GM12878 (cell line): ENCODE results near the gene SPRED2. TPM values are rescaled to one million over a fixed set of nuclear protein-coding genes. Genes with fewer than 3 reads are reported as not detected.

Experiments
- BCL3 ChIP-seq: IDR thresholded peaks from 2 replicates; pipeline ENCODE4 v1.6.1; 2011; ENCODE audit warnings: borderline replicate concordance, low read depth, mild to moderate bottlenecking, moderate library complexity, low read length; ENCODE audit not compliant: insufficient read depth, poor library complexity, severe bottlenecking
- BRCA1 ChIP-seq: IDR thresholded peaks from 2 replicates; pipeline ENCODE4 v1.6.1; 2011; ENCODE audit warnings: low read depth, low read length, improper control_type of control experiment
- CEBPB ChIP-seq, 2 experiments: fragments of 150-350 bp in 1 of 2; IDR thresholded peaks; 2 replicates each; pipeline ENCODE4 v1.6.1; 2012 to 2014; ENCODE audit warnings: low read depth in 2 of 2, low read length in 2 of 2, borderline replicate concordance in 1 of 2, inconsistent platforms in 1 of 2
- DPF2 ChIP-seq: fragments of 450-650 bp; IDR thresholded peaks from 2 replicates; pipeline ENCODE4 v1.6.1; 2017; ENCODE audit warnings: mild to moderate bottlenecking
- EZH2 ChIP-seq: IDR thresholded peaks from 2 replicates; pipeline ENCODE4 v1.6.1; 2012; ENCODE audit warnings: low read depth, mild to moderate bottlenecking, control low read depth, inconsistent platforms, low read length, borderline replicate concordance; ENCODE audit not compliant: control insufficient read depth
- GABPA ChIP-seq: IDR thresholded peaks from 2 replicates; pipeline ENCODE4 v1.6.1; 2014; ENCODE audit warnings: antibody characterized with exemption, low read depth, mild to moderate bottlenecking, inconsistent platforms
- HCFC1 ChIP-seq: fragments of 150-350 bp; IDR thresholded peaks from 2 replicates; pipeline ENCODE4 v1.6.1; 2014; ENCODE audit warnings: low read length
- HDGF ChIP-seq: fragments of 450-650 bp; IDR thresholded peaks from 2 replicates; pipeline ENCODE4 v1.6.1; 2016; ENCODE audit warnings: antibody characterized with exemption
- IRF3 ChIP-seq: fragments of 450-650 bp; IDR thresholded peaks from 2 replicates; pipeline ENCODE4 v1.6.1; 2014; ENCODE audit warnings: mild to moderate bottlenecking
- IRF4 ChIP-seq: IDR thresholded peaks from 2 replicates; pipeline ENCODE4 v1.6.1; 2011; ENCODE audit warnings: low read depth, low read length
- KLF5 ChIP-seq: fragments of 450-650 bp; IDR thresholded peaks from 2 replicates; pipeline ENCODE4 v1.6.1; 2014; ENCODE audit warnings: mild to moderate bottlenecking; ENCODE audit not compliant: partially characterized antibody
- MXI1 ChIP-seq: fragments of 150-350 bp; IDR thresholded peaks from 2 replicates; pipeline ENCODE4 v1.6.1; 2011; ENCODE audit warnings: low read depth, mild to moderate bottlenecking, inconsistent platforms, low read length, improper control_type of control experiment
- RAD21 ChIP-seq: IDR thresholded peaks from 2 replicates; pipeline ENCODE4 v1.6.1; 2011; ENCODE audit warnings: mild to moderate bottlenecking, low read depth, low read length, moderate library complexity; ENCODE audit not compliant: insufficient read depth
- RB1 ChIP-seq: fragments of 450-650 bp; formaldehyde crosslinking; IDR thresholded peaks from 2 replicates; pipeline ENCODE4 v1.6.1; 2017; ENCODE audit warnings: mild to moderate bottlenecking, borderline replicate concordance
- SIN3A ChIP-seq: IDR thresholded peaks from 2 replicates; pipeline ENCODE4 v1.6.1; 2012; ENCODE audit warnings: low read depth, low read length, improper control_type of control experiment
- SKIL ChIP-seq: fragments of 450-650 bp; IDR thresholded peaks from 2 replicates; pipeline ENCODE4 v1.6.1; 2017; ENCODE audit warnings: mild to moderate bottlenecking, low read depth, inconsistent platforms; ENCODE audit not compliant: poor library complexity, severe bottlenecking
- SMAD5 ChIP-seq: IDR thresholded peaks from 2 replicates; pipeline ENCODE4 v1.6.1; 2016; ENCODE audit warnings: antibody characterized with exemption, low read depth
- STAT1 ChIP-seq: fragments of 450-650 bp; conservative IDR thresholded peaks from 2 replicates; pipeline ENCODE4 v1.6.1; 2014; ENCODE audit warnings: antibody characterized with exemption, mild to moderate bottlenecking
- TCF3 ChIP-seq: IDR thresholded peaks from 2 replicates; pipeline ENCODE4 v1.6.1; 2012; ENCODE audit warnings: low read depth, mild to moderate bottlenecking, low read length, borderline replicate concordance; ENCODE audit not compliant: insufficient read depth
- USF2 ChIP-seq: IDR thresholded peaks from 2 replicates; pipeline ENCODE4 v1.6.1; 2011; ENCODE audit warnings: low read depth, low read length, improper control_type of control experiment, borderline replicate concordance
- WRNIP1 ChIP-seq: IDR thresholded peaks from 2 replicates; pipeline ENCODE4 v1.6.1; 2011; ENCODE audit warnings: low read depth, low read length, improper control_type of control experiment, borderline replicate concordance
- ZNF217 ChIP-seq: fragments of 450-650 bp; IDR thresholded peaks from 2 replicates; pipeline ENCODE4 v1.6.1; 2017; ENCODE audit warnings: antibody characterized with exemption, mild to moderate bottlenecking
- polyA plus RNA-seq, 11 experiments: library from polyadenylated mRNA; depleted of rRNA in 4 of 11; unstranded in 6 of 11; stranded (reverse) in 5 of 11; fragments of >200 nt; fragmentation: Nextera tagmentation in 4 of 11; fragmentation: Illumina TruSeq in 1 of 11; extraction: Ambion mirVana in 4 of 11; extraction: Trizol in 1 of 11; gene quantifications; 1 replicate in 1 of 11; 2 replicates in 10 of 11; pipeline versions ENCODE4 v1.2.1 to v1.2.3, GENCODE V29; 2011 to 2016; ENCODE audit warnings: inconsistent platforms in 2 of 11, missing spikeins in 2 of 11, low read depth in 1 of 11
- total RNA-seq, 4 experiments: library from RNA; depleted of rRNA in 3 of 4; stranded (reverse); fragments of >200 nt in 3 of 4; fragmentation: Illumina TruSeq in 1 of 4; extraction: Trizol in 1 of 4; gene quantifications; 2 replicates each; pipeline versions ENCODE4 v1.2.1 to v1.2.3, GENCODE V29; 2013 to 2021
- TF ChIP-seq, protein P1 (sequence below): fragments of 450-650 bp; formaldehyde crosslinking; IDR thresholded peaks from 2 replicates; pipeline ENCODE4 v1.5.0; 2022; ENCODE audit warnings: mild to moderate bottlenecking, missing genetic modification characterization

SPRED2 gene
- total and polyA plus RNA-seq, 10 of the 15 experiments (the other 5 are each of a cell fraction or from before 2014, with no cell fraction given): 3.0 to 23.9 (median 9.7) TPM

GRCh38 chr2:65390134-65390533 is 42.3 kb downstream of the SPRED2 start (continued):
- no peak for TF ChIP-seq CEBPB (IDR thresholded peaks at IDR 0.05; ENCODE audit: borderline replicate concordance in 1 of 2, low read depth in 2 of 2, low read length in 2 of 2)
- TF ChIP-seq HDGF: no peak
- no peak; the same call in 1 of the 2 replicates for TF ChIP-seq ZNF217
- TF ChIP-seq STAT1: no peak
- TF ChIP-seq SIN3A: no peak
- TF ChIP-seq EZH2: no peak
- peak; percentile 12; the same call in 1 of the 2 replicates for TF ChIP-seq IRF4
- no peak for TF ChIP-seq HCFC1
- peak; percentile 78 for TF ChIP-seq TCF3
- TF ChIP-seq DPF2: peak; percentile 79
- TF ChIP-seq, protein P1, sequence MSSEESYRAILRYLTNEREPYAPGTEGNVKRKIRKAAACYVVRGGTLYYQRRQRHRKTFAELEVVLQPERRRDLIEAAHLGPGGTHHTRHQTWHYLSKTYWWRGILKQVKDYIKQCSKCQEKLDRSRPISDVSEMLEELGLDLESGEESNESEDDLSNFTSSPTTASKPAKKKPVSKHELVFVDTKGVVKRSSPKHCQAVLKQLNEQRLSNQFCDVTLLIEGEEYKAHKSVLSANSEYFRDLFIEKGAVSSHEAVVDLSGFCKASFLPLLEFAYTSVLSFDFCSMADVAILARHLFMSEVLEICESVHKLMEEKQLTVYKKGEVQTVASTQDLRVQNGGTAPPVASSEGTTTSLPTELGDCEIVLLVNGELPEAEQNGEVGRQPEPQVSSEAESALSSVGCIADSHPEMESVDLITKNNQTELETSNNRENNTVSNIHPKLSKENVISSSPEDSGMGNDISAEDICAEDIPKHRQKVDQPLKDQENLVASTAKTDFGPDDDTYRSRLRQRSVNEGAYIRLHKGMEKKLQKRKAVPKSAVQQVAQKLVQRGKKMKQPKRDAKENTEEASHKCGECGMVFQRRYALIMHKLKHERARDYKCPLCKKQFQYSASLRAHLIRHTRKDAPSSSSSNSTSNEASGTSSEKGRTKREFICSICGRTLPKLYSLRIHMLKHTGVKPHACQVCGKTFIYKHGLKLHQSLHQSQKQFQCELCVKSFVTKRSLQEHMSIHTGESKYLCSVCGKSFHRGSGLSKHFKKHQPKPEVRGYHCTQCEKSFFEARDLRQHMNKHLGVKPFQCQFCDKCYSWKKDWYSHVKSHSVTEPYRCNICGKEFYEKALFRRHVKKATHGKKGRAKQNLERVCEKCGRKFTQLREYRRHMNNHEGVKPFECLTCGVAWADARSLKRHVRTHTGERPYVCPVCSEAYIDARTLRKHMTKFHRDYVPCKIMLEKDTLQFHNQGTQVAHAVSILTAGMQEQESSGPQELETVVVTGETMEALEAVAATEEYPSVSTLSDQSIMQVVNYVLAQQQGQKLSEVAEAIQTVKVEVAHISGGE (CRISPR knock-in tag): no peak
- TF ChIP-seq RB1: no peak
- no peak for TF ChIP-seq WRNIP1
- TF ChIP-seq SMAD5: no peak
- TF ChIP-seq GABPA: no peak
- TF ChIP-seq BRCA1: no peak
- TF ChIP-seq MXI1: 0 out of 2 replicates have a peak, but pooled peaks have one; percentile 51
- no peak for TF ChIP-seq RAD21
- TF ChIP-seq SKIL: peak; percentile 14
- TF ChIP-seq KLF5: peak; percentile 52
- TF ChIP-seq IRF3: no peak
- no peak for TF ChIP-seq USF2
- TF ChIP-seq BCL3: no peak
